GM21423 (cell line): Measurements from ENCODE around the gene B4GALT4.
A peak's percentile ranks its signal among the peaks of the same experiment; 100 is the strongest.

ENCODE experiments used
- ATAC-seq: cut with Tn5 transposase; IDR thresholded peaks from one replicate; pipeline ENCODE4 v1.9.1; 2021; ENCODE audit warnings: mild to moderate bottlenecking, moderate library complexity; ENCODE audit not compliant: unreplicated experiment

Gene B4GALT4

GRCh38 chr3:119238363-119238762, 2.3 kb downstream of the B4GALT4 start:
- ATAC-seq = no peak

DNA sequence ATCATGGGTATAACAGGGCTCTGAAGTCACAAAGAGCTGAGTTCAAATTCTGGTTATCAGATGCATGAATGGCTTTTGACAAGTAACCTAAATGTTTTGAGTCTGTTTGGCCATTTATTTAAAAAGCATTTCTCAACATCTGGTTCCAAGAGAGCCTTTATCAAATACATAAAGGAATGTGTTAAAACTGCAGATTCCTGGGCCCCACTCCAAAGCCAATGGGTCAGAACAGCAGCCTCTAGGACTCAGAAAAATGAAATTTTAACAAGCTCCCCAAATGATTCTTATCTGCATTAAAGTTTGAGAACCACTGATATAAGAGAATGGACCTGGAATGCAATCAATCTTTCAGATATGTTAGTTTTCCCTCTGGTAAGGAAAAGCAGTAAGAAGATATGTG, 3.4 kb downstream of the B4GALT4 start:
- ATAC-seq = no peak

DNA sequence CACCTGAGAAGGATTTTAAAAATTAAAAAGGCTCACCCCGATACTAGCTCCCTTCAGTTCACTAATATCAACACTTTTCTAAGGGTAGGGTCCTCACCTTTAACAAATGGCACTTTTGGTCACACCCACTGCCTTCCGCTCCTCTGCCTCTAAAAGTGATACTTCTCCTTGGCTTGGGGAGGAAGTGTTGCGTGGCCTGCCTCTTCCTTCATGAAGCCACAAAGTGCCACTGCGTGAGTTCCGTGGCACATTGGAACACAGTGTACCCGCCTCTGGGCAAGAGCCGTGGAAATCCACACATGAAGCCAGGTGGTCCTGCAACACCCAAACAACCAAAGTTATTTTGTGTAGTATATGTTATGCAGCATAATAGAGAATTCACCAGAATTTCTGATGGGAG, 3.9 kb downstream of the B4GALT4 start:
- no peak for ATAC-seq

GRCh38 chr3:119235151-119235550, 5.5 kb downstream of the B4GALT4 start:
- no peak for ATAC-seq

GRCh38 chr3:119234610-119235009, 6.1 kb downstream of the B4GALT4 start:
- no peak for ATAC-seq

GRCh38 chr3:119230745-119231144, 9.9 kb downstream of the B4GALT4 start:
- no peak for ATAC-seq

- ATAC-seq = no peak
These were observed 10.6 kb downstream of the B4GALT4 start for GRCh38 chr3:119230071-119230470.

GRCh38 chr3:119229190-119229589, 11.5 kb downstream of the B4GALT4 start:
- ATAC-seq = no peak

DNA sequence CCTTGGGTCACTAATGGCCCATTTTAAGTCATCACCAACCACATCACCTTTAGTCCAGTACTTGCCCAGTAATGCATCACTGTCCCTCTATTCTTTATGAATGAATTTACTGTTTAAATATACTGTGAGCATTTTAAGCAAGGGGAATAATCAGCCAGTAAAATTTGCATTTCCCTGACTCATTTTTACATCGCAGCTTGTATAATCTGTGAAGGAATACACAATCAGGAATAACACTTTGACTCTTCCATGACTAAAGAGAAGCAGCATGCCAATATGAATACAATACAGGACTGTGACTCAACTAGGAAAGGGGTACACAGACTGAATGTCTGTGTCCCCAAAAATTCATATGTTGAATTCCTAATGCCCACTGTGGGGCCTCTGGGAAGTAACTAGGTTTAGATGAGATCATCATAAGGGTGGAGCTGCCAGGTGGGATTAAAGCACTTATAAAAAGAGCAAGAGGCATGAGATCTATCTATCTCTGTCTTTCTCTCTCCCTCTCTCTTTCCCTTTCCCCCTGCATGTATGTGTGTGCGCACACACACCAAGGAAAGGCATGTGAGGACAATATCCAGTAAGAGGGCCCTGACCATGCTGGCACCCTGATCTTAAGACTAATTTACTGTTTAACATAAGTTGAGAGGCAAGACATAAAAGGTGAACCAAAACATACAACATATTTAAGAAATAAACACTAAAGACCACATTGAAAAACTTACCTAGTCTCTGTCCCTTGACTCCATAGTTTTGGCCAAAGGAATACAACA, 12.1 kb downstream of the B4GALT4 start:
- no peak for ATAC-seq

- ATAC-seq = no peak
These were observed 13.4 kb downstream of the B4GALT4 start for GRCh38 chr3:119227070-119227850.

- no peak for ATAC-seq
These were observed 15.6 kb downstream of the B4GALT4 start for GRCh38 chr3:119225121-119225520.

GRCh38 chr3:119223511-119223910, 17.2 kb downstream of the B4GALT4 start:
- ATAC-seq = no peak

DNA sequence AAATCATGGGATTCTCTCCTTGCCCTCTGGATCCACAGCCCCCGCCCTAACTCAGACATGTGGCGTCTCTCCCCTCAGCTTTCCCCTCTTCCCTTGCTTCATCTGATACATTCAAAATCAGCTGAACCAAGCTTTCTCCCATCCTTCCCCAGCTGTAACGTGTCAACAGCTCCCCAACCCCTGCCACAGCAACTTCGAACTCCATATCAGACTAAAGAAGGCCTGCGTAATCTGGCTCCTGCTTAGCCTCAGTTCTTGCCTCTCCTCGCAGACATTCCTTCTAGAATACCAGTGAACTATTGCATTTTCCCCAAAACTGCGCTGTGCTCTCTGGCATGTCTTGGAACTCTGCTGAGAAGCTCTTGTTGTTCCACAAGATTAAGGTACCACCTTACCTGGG, 18.3 kb downstream of the B4GALT4 start:
- ATAC-seq = no peak

- no peak for ATAC-seq
These were observed 18.8 kb downstream of the B4GALT4 start for GRCh38 chr3:119221779-119222320.

DNA sequence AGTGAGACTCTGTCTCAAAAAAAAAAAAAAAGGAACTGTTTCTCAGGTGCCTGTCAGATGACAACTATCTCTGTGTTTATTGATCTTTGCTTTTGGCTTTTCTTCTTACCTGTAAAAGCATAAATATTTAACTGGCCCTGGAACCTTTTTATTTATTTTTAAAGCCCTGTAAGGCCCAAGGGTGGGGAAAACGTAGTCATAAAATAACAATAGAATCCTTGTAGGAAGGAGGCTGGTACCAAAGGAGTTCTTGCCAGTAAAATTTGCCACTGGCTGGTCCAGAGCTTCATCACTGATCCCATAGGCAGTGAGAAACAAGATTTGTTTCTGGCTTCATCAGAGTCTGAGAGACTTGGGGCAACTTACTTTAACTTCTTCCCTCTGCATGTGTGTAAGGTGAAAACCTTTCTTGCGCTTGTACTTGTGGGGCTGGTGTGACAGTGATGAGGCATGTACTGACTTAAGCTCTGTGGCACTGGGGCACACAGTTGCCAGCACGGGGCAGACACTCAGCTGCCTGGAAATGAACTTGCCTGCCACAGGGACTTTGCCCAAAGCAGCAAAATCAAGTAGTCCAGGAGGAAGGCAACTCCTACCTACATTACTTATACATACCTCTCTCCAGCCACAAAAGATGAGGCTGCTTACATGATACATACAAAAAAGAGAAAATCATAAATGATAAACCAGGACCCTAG, 19.6 kb downstream of the B4GALT4 start:
- no peak for ATAC-seq

DNA sequence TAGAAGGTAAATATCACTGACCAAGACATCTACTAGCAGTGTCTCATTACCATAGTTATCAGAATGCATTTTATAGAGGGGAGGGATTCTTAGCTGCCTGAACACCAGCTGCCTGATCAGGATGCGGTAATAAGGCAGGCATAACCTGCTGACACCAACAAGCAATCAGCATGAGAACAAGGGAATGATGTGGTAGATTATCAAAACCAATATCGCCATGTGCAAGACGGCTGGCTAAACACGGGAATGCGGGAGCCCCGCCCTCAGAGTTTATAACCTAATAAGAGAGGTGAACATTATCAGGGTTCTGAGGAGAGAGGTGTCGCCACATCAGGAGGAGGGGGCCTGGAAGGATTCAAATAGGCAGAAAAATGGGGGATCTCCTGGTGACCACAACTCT, 20.5 kb downstream of the B4GALT4 start:
- no peak for ATAC-seq

DNA sequence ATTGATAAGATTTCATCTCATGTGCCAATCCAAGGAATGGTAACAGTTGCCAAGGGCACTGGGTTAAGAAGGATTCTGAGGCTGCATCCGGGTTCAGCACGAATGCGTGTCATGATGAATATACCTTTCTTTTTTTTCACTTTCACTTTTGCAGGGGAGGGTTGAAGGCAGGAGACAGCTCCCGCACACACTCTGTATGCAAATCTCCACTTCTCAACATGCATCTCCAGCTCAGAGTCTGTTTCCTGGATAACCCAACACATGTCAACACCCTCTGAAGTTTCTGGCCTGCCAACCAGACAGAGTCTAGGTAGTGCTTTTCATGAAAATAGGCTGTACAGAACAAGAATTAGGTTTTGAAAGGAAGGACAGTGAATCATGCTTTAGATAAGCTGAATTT, 21.6 kb downstream of the B4GALT4 start:
- peak; percentile 100 for ATAC-seq

DNA sequence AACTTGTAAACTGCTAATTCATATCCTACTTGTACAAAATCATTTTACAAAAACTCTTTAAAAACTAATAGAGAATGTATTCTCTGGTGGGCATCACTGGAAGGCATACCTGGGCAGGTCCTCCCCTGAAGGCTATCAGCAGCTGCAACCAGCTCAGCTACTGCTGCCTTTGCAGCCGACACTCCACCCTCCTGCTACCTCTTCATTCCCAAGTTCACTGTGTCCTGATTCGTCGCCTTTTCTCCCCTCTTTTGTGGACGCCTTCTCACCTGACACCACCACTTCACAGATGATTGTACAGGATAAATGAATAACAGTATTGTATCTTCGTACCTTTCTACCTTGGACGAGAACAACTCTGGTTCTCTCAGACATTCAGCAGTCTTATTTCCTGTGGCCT, 28.9 kb downstream of the B4GALT4 start:
- no peak for ATAC-seq

DNA sequence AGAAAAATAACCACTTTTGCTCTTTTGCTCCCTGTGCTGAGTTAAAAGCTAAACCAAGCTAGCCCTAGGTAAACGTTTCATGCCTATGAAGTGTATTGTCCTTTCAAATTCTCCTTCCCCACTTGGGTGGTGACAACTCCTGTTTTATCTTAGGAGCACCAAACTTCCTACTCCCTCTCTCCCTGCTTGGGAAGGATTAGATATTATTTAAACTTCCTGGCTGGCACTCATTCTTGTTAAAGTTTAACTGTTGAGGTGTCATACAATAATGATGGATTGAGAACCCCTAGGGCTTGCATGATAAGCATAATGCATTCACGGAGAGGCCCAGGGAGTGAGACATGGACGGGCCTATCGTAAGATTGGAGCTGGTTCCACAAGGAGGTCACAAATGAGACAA, 29.5 kb downstream of the B4GALT4 start:
- no peak for ATAC-seq

DNA sequence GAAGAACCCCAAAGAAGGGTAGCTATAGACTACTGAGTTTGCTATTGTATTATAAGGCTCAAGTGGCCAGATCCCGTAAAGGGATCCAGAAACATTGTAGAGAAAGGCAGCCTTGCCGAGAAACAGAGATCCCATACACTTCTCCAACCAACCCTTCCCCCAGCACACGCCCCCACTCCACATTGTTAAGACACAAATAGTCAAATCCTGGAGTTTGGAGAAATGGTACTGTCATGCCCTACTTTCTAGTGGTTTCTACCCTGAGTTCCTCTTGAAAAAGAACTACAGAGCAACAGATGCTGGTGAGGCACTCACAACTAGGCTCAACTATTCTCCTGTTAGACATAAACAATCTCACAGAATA, 33.2 kb downstream of the B4GALT4 start:
- ATAC-seq = no peak
